ENCODE measurements around the gene CEND1. TPM values are rescaled to one million over a fixed set of nuclear protein-coding genes. Genes with fewer than 3 reads are reported as not detected.

CEND1 gene
- total and polyA plus RNA-seq, 2 of the 13 experiments (the other 11 are each of a cell fraction or from before 2014, with no cell fraction given) = not detected

GRCh38 chr11:827146-827896 is 37.4 kb upstream of the CEND1 start (continued):
- TF ChIP-seq HBP1 (CRISPR knock-in tag; IDR thresholded peaks at IDR 0.05; ENCODE audit: low read depth) (peak; percentile 59; the same call in 1 of the 2 replicates), KDM3A (CRISPR knock-in tag; IDR thresholded peaks at IDR 0.05; ENCODE audit: low read depth) (0 out of 2 replicates have a peak, but pooled peaks have one; percentile 36), ZNF326 (CRISPR knock-in tag; IDR thresholded peaks at IDR 0.05; ENCODE audit: borderline replicate concordance) (no peak), PATZ1 (CRISPR knock-in tag; IDR thresholded peaks at IDR 0.05) (peak; percentile 75), HNF1B (CRISPR knock-in tag; IDR thresholded peaks at IDR 0.05) (peak; percentile 83), CBX1 (IDR thresholded peaks at IDR 0.05; ENCODE audit: low read depth) (no peak), RELA (CRISPR knock-in tag; IDR thresholded peaks at IDR 0.05) (no peak), ZNF414 (CRISPR knock-in tag; IDR thresholded peaks at IDR 0.05) (peak; percentile 89), ZNF280B (CRISPR knock-in tag; IDR thresholded peaks at IDR 0.05; ENCODE audit: borderline replicate concordance) (peak; percentile 88), HMGXB3 (CRISPR knock-in tag; IDR thresholded peaks at IDR 0.05; ENCODE audit: borderline replicate concordance) (peak; percentile 65; the same call in 1 of the 2 replicates), IKZF5 (CRISPR knock-in tag; IDR thresholded peaks at IDR 0.05) (peak; percentile 55; the same call in 1 of the 2 replicates)

All from HepG2 (cell line).